Neural cell (in vitro differentiated cells): ENCODE measurements around the gene GADL1. TPM values are rescaled to one million over a fixed set of nuclear protein-coding genes. Genes with fewer than 3 reads are reported as not detected.

Experiments used
- H2AFZ ChIP-seq: fragments of 200-600, 300-800 bp; sonication (generic), shearing (Covaris generic); 2 replicates; pipeline ENCODE4 v1.6.0; 2014; ENCODE audit warnings: low read depth, mild to moderate bottlenecking, antibody characterized with exemption, low read length, moderate library complexity
- H3F3A ChIP-seq: fragments of 200-600 bp; shearing (Covaris generic); 2 replicates; pipeline ENCODE4 v1.6.1; 2016; ENCODE audit warnings: mild to moderate bottlenecking, moderate library complexity, mixed read lengths, antibody characterized with exemption, low read length; ENCODE audit not compliant: insufficient read depth, poor library complexity, severe bottlenecking
- H3K27ac ChIP-seq: fragments of 200-600, 300-800 bp; sonication (generic), shearing (Covaris generic); 2 replicates; pipeline ENCODE4 v1.5.1; 2014; ENCODE audit warnings: mild to moderate bottlenecking, low read length, moderate library complexity
- H3K27me3 ChIP-seq: fragments of 300-800, 200-600 bp; sonication (generic), shearing (Covaris generic); 2 replicates; pipeline ENCODE4 v1.6.0; 2014; ENCODE audit warnings: mild to moderate bottlenecking, low read depth, low read length, moderate library complexity; ENCODE audit not compliant: insufficient read depth
- H3K36me3 ChIP-seq: fragments of 300-800, 200-600 bp; sonication (generic), shearing (Covaris generic); 2 replicates; pipeline ENCODE4 v1.5.1; 2014; ENCODE audit warnings: mild to moderate bottlenecking, antibody characterized with exemption, low read length, moderate library complexity; ENCODE audit not compliant: insufficient read depth
- H3K4me2 ChIP-seq: fragments of 300-800, 200-600 bp; sonication (generic), shearing (Covaris generic); 2 replicates; pipeline ENCODE4 v1.6.0; 2014; ENCODE audit warnings: mild to moderate bottlenecking, low read length
- H3K4me3 ChIP-seq: fragments of 300-800, 200-600 bp; sonication (generic), shearing (Covaris generic); 2 replicates; pipeline ENCODE4 v1.5.1; 2014; ENCODE audit warnings: mild to moderate bottlenecking, low read length, moderate library complexity
- H3K79me2 ChIP-seq: fragments of 200-600 bp; shearing (Covaris generic); replicated peaks from 2 replicates; pipeline ENCODE4 v1.6.0; 2014; ENCODE audit warnings: mild to moderate bottlenecking, low read length, moderate library complexity; ENCODE audit not compliant: insufficient read depth
- H3K9ac ChIP-seq: fragments of 300-800, 200-600 bp; sonication (generic), shearing (Covaris generic); 2 replicates; pipeline ENCODE4 v1.6.1; 2016; ENCODE audit warnings: mild to moderate bottlenecking, low read length, mixed read lengths
- H3K9me2 ChIP-seq: fragments of 200-600 bp; shearing (Covaris generic); 2 replicates; pipeline ENCODE4 v1.6.1; 2016; ENCODE audit warnings: mild to moderate bottlenecking, low read length, mixed read lengths; ENCODE audit not compliant: insufficient read depth
- H3K9me3 ChIP-seq: fragments of 200-600, 300-800 bp; sonication (generic), shearing (Covaris generic); 2 replicates; pipeline ENCODE4 v1.6.1; 2016; ENCODE audit warnings: mild to moderate bottlenecking, mixed run types, low read length, moderate library complexity, mixed read lengths
- H4K20me1 ChIP-seq: fragments of 200-600 bp; shearing (Covaris generic); 2 replicates; pipeline ENCODE4 v1.6.1; 2016; ENCODE audit warnings: mild to moderate bottlenecking, mixed run types; ENCODE audit not compliant: insufficient read depth
- EP300 ChIP-seq: fragments of 450-650 bp; conservative IDR thresholded peaks from 2 replicates; pipeline ENCODE4 v1.6.1; 2014; ENCODE audit warnings: antibody characterized with exemption, mild to moderate bottlenecking, moderate library complexity; ENCODE audit not compliant: poor library complexity, severe bottlenecking
- EZH2 ChIP-seq: fragments of 200-600, 300-800 bp; shearing (Covaris generic), sonication (generic); IDR thresholded peaks from 2 replicates; pipeline ENCODE4 v1.6.1; 2014; ENCODE audit warnings: antibody characterized with exemption, low read length, borderline replicate concordance, mild to moderate bottlenecking; ENCODE audit not compliant: insufficient read depth, poor library complexity, severe bottlenecking
- MXI1 ChIP-seq: fragments of 450-650 bp; conservative IDR thresholded peaks from 2 replicates; pipeline ENCODE4 v1.6.1; 2014; ENCODE audit warnings: antibody characterized with exemption, mild to moderate bottlenecking; ENCODE audit not compliant: poor library complexity, severe bottlenecking
- POLR2AphosphoS5 ChIP-seq: IDR thresholded peaks from 2 replicates; pipeline ENCODE4 v1.6.1; 2012
- RAD21 ChIP-seq: fragments of 450-650 bp; conservative IDR thresholded peaks from 2 replicates; pipeline ENCODE4 v1.6.1; 2014; ENCODE audit warnings: antibody characterized with exemption, mild to moderate bottlenecking, moderate library complexity
- SMC3 ChIP-seq: fragments of 450-650 bp; conservative IDR thresholded peaks from 2 replicates; pipeline ENCODE4 v1.6.1; 2014; ENCODE audit warnings: antibody characterized with exemption, mild to moderate bottlenecking, moderate library complexity; ENCODE audit not compliant: poor library complexity
- TAF1 ChIP-seq: IDR thresholded peaks from 2 replicates; pipeline ENCODE4 v1.6.1; 2012; ENCODE audit warnings: low read depth
- polyA plus RNA-seq: library from polyadenylated mRNA; depleted of rRNA; stranded (reverse); fragments of >200 nt; gene quantifications from 2 replicates; pipeline ENCODE4 v1.2.3, GENCODE V29; 2014
- TF ChIP-seq, protein P1 (sequence below): fragments of 450-650 bp; IDR thresholded peaks from 2 replicates; pipeline ENCODE4 v1.5.1; 2014; ENCODE audit warnings: antibody characterized with exemption, mild to moderate bottlenecking, moderate library complexity; ENCODE audit not compliant: poor library complexity, severe bottlenecking
- TF ChIP-seq, protein P2 (sequence below): IDR thresholded peaks from 2 replicates; pipeline ENCODE4 v1.6.1; 2012; ENCODE audit warnings: borderline replicate concordance

GADL1 gene
- polyA plus RNA-seq, 1 donor from 2014 or later: not detected

- H3K36me3 ChIP-seq: no peaks in the 10 kb centered on the region
- no peak overlapping the region for H3K4me3 ChIP-seq
- no peak overlapping the region for H3K4me2 ChIP-seq
- H3K9me2 ChIP-seq: no peaks in the 10 kb centered on the region
- TF ChIP-seq EP300 (no peak), TAF1 (no peak), SMC3 (no peak), POLR2AphosphoS5 (no peak), RAD21 (no peak), MXI1 (no peak), EZH2 (no peak)
- TF ChIP-seq, protein P1, sequence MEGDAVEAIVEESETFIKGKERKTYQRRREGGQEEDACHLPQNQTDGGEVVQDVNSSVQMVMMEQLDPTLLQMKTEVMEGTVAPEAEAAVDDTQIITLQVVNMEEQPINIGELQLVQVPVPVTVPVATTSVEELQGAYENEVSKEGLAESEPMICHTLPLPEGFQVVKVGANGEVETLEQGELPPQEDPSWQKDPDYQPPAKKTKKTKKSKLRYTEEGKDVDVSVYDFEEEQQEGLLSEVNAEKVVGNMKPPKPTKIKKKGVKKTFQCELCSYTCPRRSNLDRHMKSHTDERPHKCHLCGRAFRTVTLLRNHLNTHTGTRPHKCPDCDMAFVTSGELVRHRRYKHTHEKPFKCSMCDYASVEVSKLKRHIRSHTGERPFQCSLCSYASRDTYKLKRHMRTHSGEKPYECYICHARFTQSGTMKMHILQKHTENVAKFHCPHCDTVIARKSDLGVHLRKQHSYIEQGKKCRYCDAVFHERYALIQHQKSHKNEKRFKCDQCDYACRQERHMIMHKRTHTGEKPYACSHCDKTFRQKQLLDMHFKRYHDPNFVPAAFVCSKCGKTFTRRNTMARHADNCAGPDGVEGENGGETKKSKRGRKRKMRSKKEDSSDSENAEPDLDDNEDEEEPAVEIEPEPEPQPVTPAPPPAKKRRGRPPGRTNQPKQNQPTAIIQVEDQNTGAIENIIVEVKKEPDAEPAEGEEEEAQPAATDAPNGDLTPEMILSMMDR: no peak
- TF ChIP-seq, protein P2, sequence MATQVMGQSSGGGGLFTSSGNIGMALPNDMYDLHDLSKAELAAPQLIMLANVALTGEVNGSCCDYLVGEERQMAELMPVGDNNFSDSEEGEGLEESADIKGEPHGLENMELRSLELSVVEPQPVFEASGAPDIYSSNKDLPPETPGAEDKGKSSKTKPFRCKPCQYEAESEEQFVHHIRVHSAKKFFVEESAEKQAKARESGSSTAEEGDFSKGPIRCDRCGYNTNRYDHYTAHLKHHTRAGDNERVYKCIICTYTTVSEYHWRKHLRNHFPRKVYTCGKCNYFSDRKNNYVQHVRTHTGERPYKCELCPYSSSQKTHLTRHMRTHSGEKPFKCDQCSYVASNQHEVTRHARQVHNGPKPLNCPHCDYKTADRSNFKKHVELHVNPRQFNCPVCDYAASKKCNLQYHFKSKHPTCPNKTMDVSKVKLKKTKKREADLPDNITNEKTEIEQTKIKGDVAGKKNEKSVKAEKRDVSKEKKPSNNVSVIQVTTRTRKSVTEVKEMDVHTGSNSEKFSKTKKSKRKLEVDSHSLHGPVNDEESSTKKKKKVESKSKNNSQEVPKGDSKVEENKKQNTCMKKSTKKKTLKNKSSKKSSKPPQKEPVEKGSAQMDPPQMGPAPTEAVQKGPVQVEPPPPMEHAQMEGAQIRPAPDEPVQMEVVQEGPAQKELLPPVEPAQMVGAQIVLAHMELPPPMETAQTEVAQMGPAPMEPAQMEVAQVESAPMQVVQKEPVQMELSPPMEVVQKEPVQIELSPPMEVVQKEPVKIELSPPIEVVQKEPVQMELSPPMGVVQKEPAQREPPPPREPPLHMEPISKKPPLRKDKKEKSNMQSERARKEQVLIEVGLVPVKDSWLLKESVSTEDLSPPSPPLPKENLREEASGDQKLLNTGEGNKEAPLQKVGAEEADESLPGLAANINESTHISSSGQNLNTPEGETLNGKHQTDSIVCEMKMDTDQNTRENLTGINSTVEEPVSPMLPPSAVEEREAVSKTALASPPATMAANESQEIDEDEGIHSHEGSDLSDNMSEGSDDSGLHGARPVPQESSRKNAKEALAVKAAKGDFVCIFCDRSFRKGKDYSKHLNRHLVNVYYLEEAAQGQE: no peak
- H3K79me2 ChIP-seq: no peaks in the 10 kb centered on the region
- H3K9ac ChIP-seq: no peak overlapping the region
- H3F3A ChIP-seq: no peaks in the 10 kb centered on the region
- no peaks in the 10 kb centered on the region for H4K20me1 ChIP-seq
- H3K9me3 ChIP-seq: no peaks in the 10 kb centered on the region
- H2AFZ ChIP-seq: no peak overlapping the region
- H3K27ac ChIP-seq: no peak overlapping the region
- H3K27me3 ChIP-seq: no peaks in the 10 kb centered on the region
Measured at GRCh38 chr3:30711867-30712266, 182.6 kb downstream of the GADL1 start.

DNA sequence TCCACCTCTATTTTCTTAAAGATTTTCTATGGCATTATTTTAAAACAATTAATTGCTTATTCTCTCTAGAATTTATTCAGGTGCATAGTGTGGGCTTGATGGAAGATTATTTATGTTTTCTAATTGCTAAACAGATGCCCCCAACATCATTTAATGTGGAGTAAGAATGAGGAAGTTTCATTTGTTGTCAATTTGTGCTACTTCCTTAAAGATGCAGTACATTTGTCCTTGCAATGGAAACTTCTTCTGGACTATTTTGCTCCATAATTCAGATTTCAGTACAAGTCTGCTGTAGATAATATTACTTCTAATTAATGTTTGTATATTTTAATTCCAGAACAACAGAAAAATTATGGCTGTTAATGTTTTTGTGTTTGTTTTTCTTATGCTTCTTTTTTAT is 183.3 kb downstream of the GADL1 start:
- Histone ChIP-seq H3K27me3 (no peaks in the 10 kb centered on the region), H4K20me1 (no peaks in the 10 kb centered on the region)

More for the DNA sequence above, 183.3 kb downstream of the GADL1 start:
- Histone ChIP-seq H3K9ac (no peak overlapping the region), H3K9me2 (no peaks in the 10 kb centered on the region), H3F3A (no peaks in the 10 kb centered on the region), H3K79me2 (no peaks in the 10 kb centered on the region), H2AFZ (no peak overlapping the region), H3K4me3 (no peak overlapping the region), H3K27ac (no peak overlapping the region), H3K4me2 (no peak overlapping the region), H3K36me3 (no peaks in the 10 kb centered on the region), H3K9me3 (no peaks in the 10 kb centered on the region)
- no peak for TF ChIP-seq EP300
- TF ChIP-seq EZH2: no peak
- TF ChIP-seq POLR2AphosphoS5: no peak
- TF ChIP-seq, protein P1: no peak
- TF ChIP-seq SMC3: no peak
- TF ChIP-seq, protein P2: no peak
- TF ChIP-seq RAD21: no peak
- no peak for TF ChIP-seq TAF1
- no peak for TF ChIP-seq MXI1
